Epithelial cell of esophagus (primary cell): ENCODE data around the gene ERC2.

Source experiments
- DNase-seq: peaks from one replicate; pipeline ENCODE4 v3.0.0; 2010; ENCODE audit warnings: low read depth
- H3K4me3 ChIP-seq: 2 replicates; pipeline ENCODE4 v1.5.1; 2011; ENCODE audit warnings: mild to moderate bottlenecking, low read length, control low read depth
- TF ChIP-seq, protein P1 (sequence below): IDR thresholded peaks from 2 replicates; pipeline ENCODE4 v1.5.1; 2011; ENCODE audit warnings: low read depth, mild to moderate bottlenecking, low read length, control low read depth, inconsistent platforms; ENCODE audit not compliant: insufficient read depth; ENCODE audit errors: missing control alignments

Gene ERC2

DNA sequence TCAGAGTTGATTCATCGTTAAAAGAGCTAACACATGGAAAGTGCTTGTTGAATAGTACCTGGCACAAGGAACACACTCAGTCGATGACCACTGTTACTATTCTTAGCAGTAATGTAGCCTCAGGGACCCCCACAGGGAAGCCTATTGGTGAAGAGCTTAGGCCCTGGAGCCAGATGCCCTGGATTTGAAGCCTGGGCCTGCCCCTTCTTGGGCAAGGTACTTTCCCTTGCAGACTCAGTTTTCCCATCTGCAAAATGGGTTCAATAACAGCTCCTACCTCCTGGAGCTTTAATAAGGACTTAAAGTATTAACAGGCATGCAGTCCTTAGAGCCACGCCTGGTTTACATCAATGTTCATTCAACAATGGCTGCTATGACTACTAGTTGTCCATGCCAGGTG is 884.2 kb downstream of the ERC2 start:
- no peak overlapping the region for H3K4me3 ChIP-seq
- TF ChIP-seq, protein P1, sequence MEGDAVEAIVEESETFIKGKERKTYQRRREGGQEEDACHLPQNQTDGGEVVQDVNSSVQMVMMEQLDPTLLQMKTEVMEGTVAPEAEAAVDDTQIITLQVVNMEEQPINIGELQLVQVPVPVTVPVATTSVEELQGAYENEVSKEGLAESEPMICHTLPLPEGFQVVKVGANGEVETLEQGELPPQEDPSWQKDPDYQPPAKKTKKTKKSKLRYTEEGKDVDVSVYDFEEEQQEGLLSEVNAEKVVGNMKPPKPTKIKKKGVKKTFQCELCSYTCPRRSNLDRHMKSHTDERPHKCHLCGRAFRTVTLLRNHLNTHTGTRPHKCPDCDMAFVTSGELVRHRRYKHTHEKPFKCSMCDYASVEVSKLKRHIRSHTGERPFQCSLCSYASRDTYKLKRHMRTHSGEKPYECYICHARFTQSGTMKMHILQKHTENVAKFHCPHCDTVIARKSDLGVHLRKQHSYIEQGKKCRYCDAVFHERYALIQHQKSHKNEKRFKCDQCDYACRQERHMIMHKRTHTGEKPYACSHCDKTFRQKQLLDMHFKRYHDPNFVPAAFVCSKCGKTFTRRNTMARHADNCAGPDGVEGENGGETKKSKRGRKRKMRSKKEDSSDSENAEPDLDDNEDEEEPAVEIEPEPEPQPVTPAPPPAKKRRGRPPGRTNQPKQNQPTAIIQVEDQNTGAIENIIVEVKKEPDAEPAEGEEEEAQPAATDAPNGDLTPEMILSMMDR: no peak
- DNase-seq: no peak

DNA sequence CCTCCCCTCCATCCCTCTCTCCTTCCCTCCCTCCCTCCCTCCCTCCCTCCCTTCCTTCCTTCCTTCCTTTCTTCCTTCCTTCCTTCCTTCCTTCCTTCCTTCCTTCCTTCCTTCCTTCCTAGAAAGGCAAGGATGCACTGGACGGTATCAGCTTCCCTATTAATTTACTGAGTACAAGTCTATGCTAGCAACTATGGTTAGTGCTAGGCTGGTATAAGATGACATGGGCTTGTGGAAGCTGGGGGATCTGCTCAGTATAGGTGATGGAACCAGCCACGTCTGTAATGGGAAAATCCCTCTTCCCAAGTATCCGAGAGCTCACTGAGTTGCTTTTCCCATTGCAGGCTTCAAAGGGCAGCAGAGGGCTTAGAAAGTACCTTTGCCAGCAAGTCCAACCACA is 884.8 kb downstream of the ERC2 start:
- TF ChIP-seq, protein P1: no peak
- DNase-seq: no peak

DNA sequence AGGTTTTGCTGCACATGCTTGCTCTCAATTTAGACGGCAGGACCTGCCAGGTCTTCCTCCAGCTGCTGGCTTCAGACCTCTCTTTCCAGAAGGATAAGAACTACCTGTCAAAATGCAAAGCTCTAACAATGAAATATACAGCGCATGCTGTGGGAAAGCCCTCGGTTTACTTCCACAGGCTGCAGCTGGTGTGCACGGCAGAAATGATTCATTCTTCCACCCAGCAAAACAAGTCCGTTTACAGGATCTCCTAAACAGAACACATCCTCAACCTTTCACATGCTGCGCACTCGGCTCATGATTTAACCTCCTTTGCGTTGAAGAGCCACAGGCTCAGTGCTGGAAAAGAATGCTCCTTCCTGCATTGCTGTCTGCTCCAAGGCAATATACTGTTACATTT is 888.8 kb downstream of the ERC2 start:
- no peak overlapping the region for H3K4me3 ChIP-seq
- peak; percentile 42 for DNase-seq
- TF ChIP-seq, protein P1: no peak

More for the DNA sequence above, 884.8 kb downstream of the ERC2 start:
- no peak overlapping the region for H3K4me3 ChIP-seq

DNA sequence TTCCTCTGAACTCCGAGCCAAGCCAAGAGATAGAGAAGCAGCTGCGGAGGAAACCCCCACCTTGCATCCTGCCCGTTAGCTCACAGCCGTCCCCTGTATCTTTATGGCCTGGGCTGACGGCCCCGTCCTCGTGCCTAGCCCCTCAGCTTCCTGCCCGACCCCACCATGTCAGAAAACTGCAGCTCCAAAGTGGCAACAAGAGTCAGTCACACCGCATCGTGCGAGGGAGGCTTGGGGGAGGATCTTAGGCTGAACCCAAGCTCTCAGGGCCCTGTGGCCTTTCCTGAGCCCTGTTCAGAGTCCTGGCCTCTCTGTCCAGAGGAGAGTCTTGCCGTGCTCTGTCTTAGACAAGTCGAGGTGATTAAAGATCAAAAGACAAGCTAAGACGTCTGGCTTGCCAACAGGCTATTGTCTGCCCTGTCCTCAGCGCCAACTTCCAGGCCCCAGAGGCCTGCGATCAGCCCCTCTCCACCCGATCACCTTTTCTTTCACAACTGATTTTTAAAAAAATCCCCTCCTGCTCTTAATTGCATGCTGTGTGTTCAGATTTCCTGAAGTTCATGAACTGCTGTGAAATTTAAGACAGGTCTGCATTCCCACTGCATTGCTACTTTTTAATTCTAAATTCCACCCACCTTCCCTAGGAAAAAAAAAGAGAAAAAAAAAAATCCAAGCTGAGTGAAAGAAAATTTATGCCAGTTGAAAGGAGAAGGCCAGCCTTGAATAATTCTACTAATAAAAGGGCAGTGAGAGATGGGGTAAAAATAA is 891.5 kb downstream of the ERC2 start:
- DNase-seq: no peak
- TF ChIP-seq, protein P1: no peak

DNA sequence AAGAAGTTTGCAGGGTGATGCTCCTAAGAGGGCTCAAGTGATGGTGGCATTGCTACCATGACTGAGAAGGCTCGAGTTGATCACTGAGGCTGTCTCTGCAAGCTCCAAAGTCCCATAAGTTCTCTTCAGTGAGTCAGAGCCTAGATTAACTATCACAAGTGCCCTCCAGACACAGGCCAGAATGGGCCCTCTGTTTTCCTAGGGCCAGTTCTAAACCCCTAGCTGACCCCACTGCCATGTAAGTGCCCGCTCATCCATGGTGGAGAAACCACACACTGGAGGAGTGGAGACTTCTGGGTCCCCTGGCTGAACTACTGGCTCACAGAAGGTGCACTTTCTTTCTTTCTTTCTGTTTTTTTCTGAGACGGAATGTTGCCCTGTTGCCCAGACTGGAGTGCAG is 893.6 kb downstream of the ERC2 start:
- TF ChIP-seq, protein P1: no peak
- no peak for DNase-seq

More for the DNA sequence above, 891.5 kb downstream of the ERC2 start:
- no peak overlapping the region for H3K4me3 ChIP-seq

DNA sequence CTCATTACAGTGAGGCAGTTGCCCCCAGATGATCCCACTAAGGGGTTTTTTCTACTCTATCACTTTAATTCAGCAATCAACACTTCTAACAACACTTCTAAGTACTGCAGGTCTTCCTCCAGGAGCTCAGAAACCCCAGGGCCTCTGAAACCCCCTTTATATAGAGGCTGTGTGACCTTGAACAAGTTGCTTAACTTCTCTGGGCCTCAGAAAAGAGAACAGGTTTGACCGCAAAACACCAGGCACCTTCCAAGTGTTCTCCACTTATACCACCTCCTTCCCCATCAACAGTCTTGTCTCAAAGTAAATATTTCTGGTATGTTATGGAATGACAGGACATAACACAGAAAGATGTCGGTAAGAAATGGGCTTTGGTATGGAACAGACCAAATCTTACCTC is 895.5 kb downstream of the ERC2 start:
- H3K4me3 ChIP-seq: no peak overlapping the region
- DNase-seq: no peak
- TF ChIP-seq, protein P1: no peak

More for the DNA sequence above, 893.6 kb downstream of the ERC2 start:
- no peak overlapping the region for H3K4me3 ChIP-seq

DNA sequence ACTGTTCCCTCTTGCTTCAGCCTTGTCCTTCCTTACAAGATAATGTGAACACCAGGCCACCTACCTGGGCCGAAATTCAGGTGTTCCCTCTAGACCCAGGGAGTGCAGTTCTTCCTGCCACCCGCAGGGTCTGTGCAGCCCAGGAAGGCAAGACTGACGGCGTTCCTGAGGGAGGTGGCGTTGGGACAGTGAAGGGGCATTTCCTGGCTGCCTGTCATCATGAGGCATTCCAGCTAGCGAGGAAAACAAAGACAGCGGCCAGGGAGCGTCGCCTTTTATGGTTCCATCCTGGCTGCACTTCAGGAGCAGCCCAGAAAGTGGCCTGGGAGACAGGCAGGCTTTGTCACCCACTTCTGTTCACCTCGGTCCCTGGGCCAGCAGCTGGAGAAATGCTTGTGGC is 896.4 kb downstream of the ERC2 start:
- TF ChIP-seq, protein P1: peak; percentile 36
- peak; percentile 19 for DNase-seq
- no peak overlapping the region for H3K4me3 ChIP-seq
